GM10266 (cell line): ENCODE data around the gene RGS19.
"Not testable (repeated sequence)": the region's sequence is repeated elsewhere in the genome, so short reads cannot be mapped to it uniquely, and the experiment has no call there.

Experiments
- DNase-seq: peaks from one replicate; pipeline ENCODE4 v3.0.0; 2012; ENCODE audit errors: extremely low spot score
- TF ChIP-seq, protein P1 (sequence below): IDR thresholded peaks from 2 replicates; pipeline ENCODE4 v1.5.1; 2012; ENCODE audit warnings: mild to moderate bottlenecking, low read depth; ENCODE audit not compliant: control insufficient read depth, insufficient read depth; ENCODE audit errors: missing control alignments

The RGS19 gene

DNA sequence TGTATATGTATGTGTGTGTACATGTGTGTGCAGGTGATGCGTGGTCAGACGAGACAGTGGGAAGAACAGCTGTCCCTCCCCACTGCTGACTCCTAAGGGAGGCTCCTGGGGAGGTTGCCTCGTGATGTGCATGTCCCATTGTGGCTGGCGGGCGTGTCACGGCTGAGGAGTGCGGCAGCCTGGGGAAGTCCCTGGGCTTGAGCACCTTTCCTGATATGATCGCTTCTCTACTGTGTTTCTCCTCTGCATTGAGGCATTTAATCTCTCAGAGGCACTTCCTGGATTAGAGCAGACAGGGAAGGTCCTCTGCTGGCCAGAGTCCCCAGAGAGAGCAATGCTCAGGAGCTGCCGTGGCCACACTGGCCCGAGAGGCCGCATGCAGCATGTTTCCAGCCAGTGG, 16.6 kb upstream of the RGS19 start:
- DNase-seq = no peak
- TF ChIP-seq, protein P1, sequence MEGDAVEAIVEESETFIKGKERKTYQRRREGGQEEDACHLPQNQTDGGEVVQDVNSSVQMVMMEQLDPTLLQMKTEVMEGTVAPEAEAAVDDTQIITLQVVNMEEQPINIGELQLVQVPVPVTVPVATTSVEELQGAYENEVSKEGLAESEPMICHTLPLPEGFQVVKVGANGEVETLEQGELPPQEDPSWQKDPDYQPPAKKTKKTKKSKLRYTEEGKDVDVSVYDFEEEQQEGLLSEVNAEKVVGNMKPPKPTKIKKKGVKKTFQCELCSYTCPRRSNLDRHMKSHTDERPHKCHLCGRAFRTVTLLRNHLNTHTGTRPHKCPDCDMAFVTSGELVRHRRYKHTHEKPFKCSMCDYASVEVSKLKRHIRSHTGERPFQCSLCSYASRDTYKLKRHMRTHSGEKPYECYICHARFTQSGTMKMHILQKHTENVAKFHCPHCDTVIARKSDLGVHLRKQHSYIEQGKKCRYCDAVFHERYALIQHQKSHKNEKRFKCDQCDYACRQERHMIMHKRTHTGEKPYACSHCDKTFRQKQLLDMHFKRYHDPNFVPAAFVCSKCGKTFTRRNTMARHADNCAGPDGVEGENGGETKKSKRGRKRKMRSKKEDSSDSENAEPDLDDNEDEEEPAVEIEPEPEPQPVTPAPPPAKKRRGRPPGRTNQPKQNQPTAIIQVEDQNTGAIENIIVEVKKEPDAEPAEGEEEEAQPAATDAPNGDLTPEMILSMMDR = no peak

DNA sequence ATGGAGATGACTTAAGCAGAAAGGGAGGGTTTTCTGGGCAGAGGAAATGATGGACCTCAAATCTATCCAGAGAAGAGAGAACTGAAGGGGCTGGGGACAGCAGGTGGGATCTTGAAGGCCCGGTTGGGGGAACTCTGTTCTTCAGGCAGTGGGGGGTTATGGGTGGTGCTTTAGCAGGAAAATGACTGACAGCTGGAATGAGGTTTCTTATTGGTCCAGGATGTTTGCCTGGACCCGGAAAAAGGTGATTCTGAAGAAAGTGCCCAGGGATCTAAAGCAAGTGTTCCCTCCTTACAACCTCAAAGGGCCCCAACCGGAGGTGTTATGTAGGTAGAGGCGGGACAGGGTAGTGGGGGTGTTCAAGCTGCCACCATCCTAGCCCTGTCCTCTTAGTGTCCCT, 16.1 kb upstream of the RGS19 start:
- TF ChIP-seq, protein P1 = no peak
- no peak for DNase-seq

DNA sequence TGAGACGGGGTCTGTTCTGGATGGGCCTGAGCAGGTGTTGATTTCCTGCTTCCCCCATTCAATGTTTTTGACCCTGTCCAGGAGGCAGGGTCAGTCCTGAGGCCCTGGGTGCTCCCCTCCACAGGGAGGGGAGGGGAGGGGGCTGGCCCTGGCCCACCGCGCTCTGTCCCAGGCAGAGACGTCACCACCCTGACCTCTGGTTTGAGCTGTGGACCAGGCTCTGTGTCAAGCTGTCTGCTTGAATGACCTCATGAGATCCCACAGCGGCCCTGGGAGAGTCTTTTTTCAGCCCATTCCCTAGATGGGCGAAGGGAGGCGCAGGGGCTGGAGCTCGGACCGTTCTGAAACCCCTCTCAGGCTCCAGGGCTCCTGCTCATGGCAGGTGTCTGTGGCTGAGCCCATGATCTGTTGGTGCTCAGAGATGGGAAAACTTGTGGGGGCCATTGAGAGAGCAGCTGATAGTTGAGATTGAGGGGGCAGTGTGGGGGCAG, 13.7 kb upstream of the RGS19 start:
- TF ChIP-seq, protein P1 = no peak
- no peak for DNase-seq

DNA sequence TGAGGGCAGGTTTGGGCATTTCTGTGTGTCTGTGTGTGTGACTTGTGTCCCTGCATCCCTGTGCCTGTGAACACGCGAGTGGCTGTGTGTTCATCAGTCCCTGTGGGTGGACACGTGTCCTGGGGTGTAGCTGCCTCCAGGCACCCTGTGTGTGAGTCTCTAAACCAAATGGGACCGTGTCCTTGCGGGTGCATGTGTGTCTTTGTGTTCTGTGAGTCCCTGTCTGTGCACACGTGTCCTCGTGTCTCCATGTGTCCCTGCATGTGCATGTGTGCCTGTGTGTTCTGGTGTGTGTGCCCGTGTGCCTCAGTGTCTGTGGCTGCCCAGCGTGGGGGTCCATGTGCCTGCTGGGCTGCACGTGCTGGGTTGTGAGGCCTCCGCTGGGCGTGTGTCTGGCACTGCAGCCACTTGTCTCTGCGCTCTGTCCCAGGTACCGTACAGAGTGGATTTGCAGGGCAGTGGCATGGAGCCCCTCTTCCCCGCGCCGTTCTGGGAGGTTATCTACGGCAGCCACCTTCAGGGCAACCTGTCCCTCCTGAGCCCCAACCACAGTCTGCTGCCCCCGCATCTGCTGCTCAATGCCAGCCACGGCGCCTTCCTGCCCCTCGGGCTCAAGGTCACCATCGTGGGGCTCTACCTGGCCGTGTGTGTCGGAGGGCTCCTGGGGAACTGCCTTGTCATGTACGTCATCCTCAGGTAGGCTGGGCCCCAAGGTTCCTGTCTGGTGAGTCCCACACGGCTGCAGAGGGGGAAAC, 13.1 kb upstream of the RGS19 start:
- no peak for DNase-seq
- TF ChIP-seq, protein P1 = no peak

DNA sequence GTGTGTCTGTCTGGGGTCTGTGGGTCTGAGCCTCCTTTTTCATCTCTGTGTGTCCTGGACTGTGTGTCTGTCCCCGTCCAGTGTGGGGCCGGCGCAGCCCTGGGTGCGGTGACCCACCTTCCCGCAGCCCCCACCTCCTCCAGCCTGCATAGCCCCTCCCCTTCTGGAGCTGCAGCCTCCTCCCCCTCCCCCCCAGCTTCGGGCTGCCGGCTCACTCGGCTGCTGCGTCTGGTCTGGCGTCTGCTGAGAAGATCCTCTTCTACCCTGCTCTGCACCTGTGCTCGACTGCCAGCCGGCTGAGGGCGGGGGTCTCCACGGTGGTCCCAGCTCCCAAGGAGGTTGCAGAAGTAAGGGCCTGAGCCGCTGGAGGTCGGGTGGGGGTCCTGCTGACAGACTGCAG, 12.5 kb upstream of the RGS19 start:
- no peak for DNase-seq
- TF ChIP-seq, protein P1 = no peak

DNA sequence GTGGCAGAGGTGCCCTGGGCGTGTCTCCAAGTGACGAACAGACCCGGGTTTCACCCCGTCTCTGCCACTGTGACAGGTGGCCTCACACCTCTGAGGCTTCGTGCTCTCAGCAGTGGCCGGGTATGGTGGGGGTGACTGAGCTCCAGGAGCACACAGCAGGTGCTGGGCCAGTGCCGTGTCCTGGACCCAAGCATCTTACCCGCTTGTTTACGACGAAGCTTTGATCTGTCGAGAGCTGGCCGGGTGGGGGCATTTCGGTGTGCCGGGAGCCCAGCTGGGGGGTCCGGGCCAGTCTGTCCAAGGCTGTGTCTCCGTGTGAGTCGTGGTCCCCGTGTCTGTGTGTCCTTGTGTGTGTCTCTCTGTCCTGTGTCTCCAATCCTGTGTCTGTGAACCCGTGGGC, 12.0 kb upstream of the RGS19 start:
- no peak for DNase-seq
- TF ChIP-seq, protein P1 = no peak

DNA sequence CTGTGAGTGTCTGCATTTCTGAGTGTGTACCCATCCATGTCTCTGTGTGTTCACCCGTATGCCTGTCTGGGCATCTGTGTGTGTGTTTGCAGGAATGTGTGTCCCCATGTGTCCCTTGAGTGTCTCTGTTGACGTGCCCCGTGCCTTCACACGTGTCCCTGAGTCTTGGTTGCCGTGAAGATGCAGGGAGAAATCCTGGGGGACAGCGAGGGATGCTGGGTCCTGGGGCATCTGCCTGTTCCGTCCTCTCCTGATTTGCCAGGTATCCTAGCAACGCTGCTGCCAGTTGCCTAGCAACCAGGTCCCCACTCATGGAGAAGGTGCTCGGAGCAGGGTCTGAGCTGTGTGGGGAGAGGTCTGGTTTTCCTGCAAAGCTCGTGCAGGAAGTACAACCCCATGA, 10.8 kb upstream of the RGS19 start:
- DNase-seq = no peak
- TF ChIP-seq, protein P1 = no peak

DNA sequence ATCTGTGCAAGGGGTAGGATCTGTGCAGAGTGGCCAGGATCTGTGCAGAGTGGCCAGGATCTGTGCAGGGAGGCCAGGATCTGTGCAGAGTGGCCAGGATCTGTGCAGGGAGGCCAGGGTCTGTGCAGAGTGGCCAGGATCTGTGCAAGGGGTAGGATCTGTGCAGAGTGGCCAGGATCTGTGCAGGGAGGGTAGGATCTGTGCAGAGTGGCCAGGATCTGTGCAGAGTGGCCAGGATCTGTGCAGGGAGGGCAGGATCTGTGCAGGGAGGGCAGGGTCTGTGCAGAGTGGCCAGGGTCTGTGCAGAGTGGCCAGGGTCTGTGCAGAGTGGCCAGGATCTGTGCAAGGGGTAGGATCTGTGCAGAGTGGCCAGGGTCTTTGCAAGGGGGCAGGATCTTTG, 9.3 kb upstream of the RGS19 start:
- not testable (repeated sequence) for DNase-seq

DNA sequence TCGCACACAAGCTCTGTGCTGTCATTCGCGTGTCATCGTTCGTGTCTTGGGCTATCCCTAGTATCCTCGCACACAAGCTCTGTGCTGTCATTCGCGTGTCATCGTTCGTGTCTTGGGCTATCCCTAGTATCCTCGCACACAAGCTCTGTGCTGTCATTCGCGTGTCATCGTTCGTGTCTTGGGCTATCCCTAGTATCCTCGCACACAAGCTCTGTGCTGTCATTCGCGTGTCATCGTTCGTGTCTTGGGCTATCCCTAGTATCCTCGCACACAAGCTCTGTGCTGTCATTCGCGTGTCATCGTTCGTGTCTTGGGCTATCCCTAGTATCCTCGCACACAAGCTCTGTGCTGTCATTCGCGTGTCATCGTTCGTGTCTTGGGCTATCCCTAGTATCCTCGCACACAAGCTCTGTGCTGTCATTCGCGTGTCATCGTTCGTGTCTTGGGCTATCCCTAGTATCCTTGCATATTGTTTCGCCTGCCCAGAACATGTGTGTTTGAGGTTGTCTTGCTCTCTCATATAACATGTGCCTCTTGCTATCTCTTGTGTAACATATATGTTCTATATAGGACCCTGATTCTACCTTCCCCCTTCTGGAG, 8.0 kb upstream of the RGS19 start:
- DNase-seq = not testable (repeated sequence)
